ENCODE measurements around the gene DCC.

The DCC gene

DNA sequence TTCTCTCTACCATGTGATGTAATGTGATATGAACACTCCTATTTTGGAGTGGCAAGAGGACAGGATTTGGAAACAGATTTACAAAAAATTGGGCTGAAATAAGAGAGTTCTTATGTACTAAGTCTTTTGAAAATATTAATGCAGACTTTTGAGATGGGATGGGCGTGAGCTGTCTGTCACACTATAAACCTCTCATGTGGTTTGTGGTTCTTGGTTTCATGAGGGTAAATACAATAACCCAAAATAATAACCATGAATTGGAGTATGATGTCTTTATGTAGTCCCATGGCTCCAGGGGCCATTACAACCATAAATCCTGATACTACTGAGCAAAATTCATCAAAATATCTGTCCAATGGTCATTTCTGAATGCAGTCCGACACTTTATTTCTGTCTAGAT lies 1216.5 kb downstream of the DCC start:
- no peak for DNase-seq (ENCODE audit: low read depth in 2 of 2, low spot score in 1 of 2)

DNA sequence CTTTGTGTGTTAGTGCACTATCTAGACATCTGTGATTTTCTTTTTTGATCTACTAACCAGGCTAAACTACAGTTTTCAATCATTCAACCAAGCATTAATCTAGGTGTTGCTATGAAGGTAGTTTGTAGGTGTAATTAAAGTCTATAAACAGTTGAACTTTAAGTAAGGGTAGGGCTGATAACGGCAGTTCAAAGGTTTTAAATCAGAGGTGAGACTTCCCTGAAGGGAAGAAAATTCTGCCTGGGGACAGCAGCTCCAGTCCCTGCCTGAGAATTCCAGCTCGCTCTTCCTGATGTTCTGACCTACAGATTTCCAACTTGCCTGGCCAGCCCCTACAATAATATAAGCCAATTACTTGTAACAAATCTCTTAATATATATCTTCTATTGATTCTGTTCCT lies 1220.5 kb downstream of the DCC start:
- DNase-seq (ENCODE audit: low read depth in 2 of 2, low spot score in 1 of 2) = no peak

DNA sequence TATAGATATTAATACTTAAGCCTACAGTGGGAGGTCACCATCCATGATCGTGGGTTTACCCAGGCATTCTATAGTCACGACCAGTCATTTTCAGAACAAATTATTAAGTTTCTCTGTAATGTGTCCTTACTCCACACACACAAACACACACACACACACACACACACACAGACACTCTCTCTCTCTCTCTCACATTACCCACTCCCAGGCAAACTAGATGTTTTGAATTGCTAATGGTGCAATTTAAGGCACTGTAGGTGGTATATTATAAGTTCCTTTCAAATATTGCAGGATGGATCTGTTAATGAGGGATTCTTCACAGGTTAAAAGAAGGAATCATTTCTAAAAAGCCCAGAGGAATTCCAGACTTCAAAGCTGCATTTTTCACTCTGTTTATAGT lies 1226.6 kb downstream of the DCC start:
- DNase-seq (ENCODE audit: low read depth in 2 of 2, low spot score in 1 of 2) = no peak

DNA sequence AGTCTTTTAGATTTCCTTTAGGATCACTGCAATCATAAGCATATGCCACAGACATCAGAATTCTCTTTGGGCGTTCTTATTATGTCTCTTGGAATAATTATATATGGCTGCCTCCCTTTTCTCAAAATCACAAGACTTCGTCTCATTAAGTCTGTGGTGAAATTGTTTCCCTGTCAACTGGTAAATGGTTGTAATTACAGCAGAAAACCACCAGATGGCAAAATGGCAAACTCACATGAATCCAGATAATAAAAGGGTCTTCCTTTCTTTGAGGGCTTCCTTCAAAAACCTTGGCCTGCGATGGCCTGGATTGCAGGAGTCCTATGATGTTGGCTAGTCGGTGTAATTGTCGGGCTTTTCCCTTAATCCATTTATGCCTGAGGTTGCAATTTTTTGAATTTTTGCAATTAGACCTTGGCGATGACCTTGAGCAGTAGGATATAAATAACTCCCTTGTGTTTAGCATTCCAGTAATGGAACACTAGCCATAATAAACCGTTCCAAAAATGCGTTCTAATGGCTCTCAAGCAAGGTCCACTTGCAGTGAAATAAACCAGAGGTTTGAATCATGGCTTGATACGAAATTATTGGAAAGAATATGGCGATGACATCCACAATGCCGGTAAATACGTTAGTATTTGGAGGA lies 1228.1 kb downstream of the DCC start:
- no peak for DNase-seq (ENCODE audit: low read depth in 2 of 2, low spot score in 1 of 2)
